CD14-positive monocyte (primary cell): ENCODE measurements around the gene CTSO. TPM values are rescaled to one million over a fixed set of nuclear protein-coding genes. Genes with fewer than 3 reads are reported as not detected.

ENCODE experiments used
- DNase-seq, 3 donors: peaks; one replicate each; pipeline ENCODE4 v3.0.0-alpha.2; 2011 to 2022
- H2AFZ ChIP-seq: 2 replicates; pipeline ENCODE4 v1.6.0; 2012; ENCODE audit warnings: mild to moderate bottlenecking, low read depth, low read length, inconsistent platforms; ENCODE audit not compliant: insufficient read depth, poor library complexity, severe bottlenecking
- H3K27ac ChIP-seq, 2 donors: 1 replicate in 1 of 2; 2 replicates in 1 of 2; pipeline ENCODE4 v1.5.1; 2012 to 2013; ENCODE audit warnings: low read length in 2 of 2, control low read depth in 1 of 2, inconsistent platforms in 1 of 2, low read depth in 1 of 2, mild to moderate bottlenecking in 1 of 2
- H3K27me3 ChIP-seq, 2 donors: one replicate each; pipeline versions ENCODE4 v1.6.0 to v1.6.1; 2011 to 2013; ENCODE audit warnings: low read length in 2 of 2; ENCODE audit not compliant: control insufficient read depth in 2 of 2, insufficient read depth in 2 of 2
- H3K36me3 ChIP-seq, 2 donors: replicated peaks in 1 of 2; 1 replicate in 1 of 2; 2 replicates in 1 of 2; pipeline versions ENCODE4 v1.5.1 to v1.6.1; 2012 to 2013; ENCODE audit warnings: low read length in 2 of 2, control low read depth in 1 of 2, inconsistent platforms in 1 of 2, mild to moderate bottlenecking in 1 of 2; ENCODE audit not compliant: insufficient read depth in 2 of 2, control insufficient read depth in 1 of 2
- H3K4me1 ChIP-seq, 2 donors: 1 replicate in 1 of 2; 2 replicates in 1 of 2; pipeline versions ENCODE4 v1.5.1 to v1.6.1; 2012 to 2013; ENCODE audit warnings: low read length in 2 of 2, control low read depth in 1 of 2, inconsistent platforms in 1 of 2, mild to moderate bottlenecking in 1 of 2, moderate library complexity in 1 of 2; ENCODE audit not compliant: insufficient read depth in 2 of 2, control insufficient read depth in 1 of 2
- H3K4me2 ChIP-seq: replicated peaks from 2 replicates; pipeline ENCODE3; 2012; ENCODE audit warnings: low read length, moderate library complexity, mild to moderate bottlenecking; ENCODE audit not compliant: poor library complexity, severe bottlenecking; ENCODE audit errors: extremely low read depth
- H3K4me3 ChIP-seq, 3 experiments: fragments of 200-600 bp in 1 of 3; sonication (generic) in 1 of 3; replicated peaks in 1 of 3; 1 replicate in 2 of 3; 2 replicates in 1 of 3; pipeline ENCODE4 v1.5.1; 2011 to 2013; ENCODE audit warnings: low read length in 3 of 3, mild to moderate bottlenecking in 3 of 3, control low read depth in 2 of 3, low read depth in 2 of 3, inconsistent platforms in 1 of 3, moderate library complexity in 1 of 3
- H3K79me2 ChIP-seq: 2 replicates; pipeline ENCODE4 v1.6.0; 2012; ENCODE audit warnings: mild to moderate bottlenecking, control low read depth, inconsistent platforms, low read length, moderate library complexity; ENCODE audit not compliant: insufficient read depth
- H3K9ac ChIP-seq: 2 replicates; pipeline ENCODE4 v1.6.0; 2017; ENCODE audit warnings: low read length, mild to moderate bottlenecking; ENCODE audit not compliant: insufficient read depth, poor library complexity, severe bottlenecking
- H3K9me3 ChIP-seq, 2 donors: replicated peaks in 1 of 2; 1 replicate in 1 of 2; 2 replicates in 1 of 2; pipeline versions ENCODE4 v1.5.1 to v1.6.1; 2012 to 2013; ENCODE audit warnings: low read length in 2 of 2, control low read depth in 1 of 2; ENCODE audit not compliant: control insufficient read depth in 1 of 2, insufficient read depth in 1 of 2
- H4K20me1 ChIP-seq: 2 replicates; pipeline ENCODE4 v1.6.0; 2012; ENCODE audit warnings: mild to moderate bottlenecking, low read length, control low read depth, moderate library complexity; ENCODE audit not compliant: insufficient read depth
- H3K27ac Mint-ChIP-seq, 7 donors: one replicate each; pipeline ENCODE4 v1.8.0; 2020; ENCODE audit warnings: mild to moderate bottlenecking in 7 of 7, mixed read lengths in 7 of 7, moderate library complexity in 6 of 7, inconsistent platforms in 2 of 7
- H3K27me3 Mint-ChIP-seq, 3 donors: one replicate each; pipeline ENCODE4 v1.8.0; 2021 to 2022; ENCODE audit warnings: low read depth in 3 of 3, mild to moderate bottlenecking in 3 of 3, mixed read lengths in 3 of 3, moderate library complexity in 3 of 3, inconsistent platforms in 1 of 3
- H3K36me3 Mint-ChIP-seq, 2 donors: one replicate each; pipeline ENCODE4 v1.8.0; 2020; ENCODE audit warnings: mixed read lengths in 2 of 2, inconsistent platforms in 1 of 2, mild to moderate bottlenecking in 1 of 2
- H3K4me1 Mint-ChIP-seq: one replicate; pipeline ENCODE4 v1.8.0; 2020; ENCODE audit warnings: mild to moderate bottlenecking, mixed read lengths
- H3K4me3 Mint-ChIP-seq, 2 donors: one replicate each; pipeline ENCODE4 v1.8.0; 2020; ENCODE audit warnings: mild to moderate bottlenecking in 2 of 2, mixed read lengths in 2 of 2, moderate library complexity in 1 of 2
- H3K9me3 Mint-ChIP-seq, 7 donors: one replicate each; pipeline ENCODE4 v1.8.0; 2020 to 2022; ENCODE audit warnings: mixed read lengths in 7 of 7, mild to moderate bottlenecking in 6 of 7, moderate library complexity in 6 of 7, inconsistent platforms in 2 of 7
- WGBS: methylation state at CpG from one replicate; pipeline ENCODE4 v1.1.5; 2013; ENCODE audit warnings: missing lambda C conversion rate; ENCODE audit not compliant: insufficient coverage; 5-methylcytosine and 5-hydroxymethylcytosine counted together
- intact Hi-C, 2 donors: fragments of 100-400 bp; cut with micrococcal nuclease; formaldehyde crosslinking; loops; one replicate each; pipeline versions ENCODE4 v1.15.0 to v1.15.1; 2023
- polyA plus RNA-seq, 3 donors: library from polyadenylated mRNA; depleted of rRNA in 1 of 3; unstranded in 2 of 3; stranded (reverse) in 1 of 3; fragments of 300-500 nt in 2 of 3; fragments of >200 nt in 1 of 3; fragmentation: Illumina TruSeq in 2 of 3; gene quantifications; 1 replicate in 2 of 3; 2 replicates in 1 of 3; pipeline ENCODE4 v1.2.3, GENCODE V29; 2012 to 2021
- TF ChIP-seq, protein P1 (sequence below): fragments of 200-600 bp; IDR thresholded peaks from one replicate; pipeline ENCODE4 v1.8.0; 2022; ENCODE audit warnings: antibody characterized with exemption, mild to moderate bottlenecking

The CTSO gene
- polyA plus RNA-seq, 3 donors, result 18.6 to 49.1 (median 44.7) TPM

DNA sequence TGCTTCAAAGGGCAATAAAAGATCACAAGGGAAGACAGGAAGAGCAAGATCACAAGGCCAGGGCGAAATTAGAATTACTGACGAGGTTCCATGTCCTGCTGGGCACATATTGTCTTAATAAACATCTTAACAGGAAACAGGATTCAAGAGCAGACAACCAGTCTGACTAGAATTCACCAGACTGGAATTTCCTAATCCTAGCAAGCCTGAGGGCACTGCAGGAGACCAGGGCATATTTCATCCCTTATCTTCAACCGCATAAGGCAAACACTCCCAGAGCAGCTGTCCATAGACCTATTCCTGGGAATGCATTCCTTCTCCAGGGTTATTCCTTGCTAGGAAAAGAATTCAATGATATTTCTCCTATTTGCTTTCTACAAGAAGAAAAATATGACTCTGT, 62.6 kb downstream of the CTSO start:
- Histone ChIP-seq H3K27me3 (no peaks in the 10 kb centered on the region), H3K9me3 (peaks cover 0 to 5% of the 10 kb centered on the region in 2 donors), H4K20me1 (no peaks in the 10 kb centered on the region), H3K4me2 (no peak overlapping the region), H3K36me3 (no peaks in the 10 kb centered on the region), H3K4me3 (no peak overlapping the region), H3K79me2 (no peaks in the 10 kb centered on the region), H3K4me1 (no peaks in the 10 kb centered on the region), H3K9ac (no peak overlapping the region), H2AFZ (no peak overlapping the region), H3K27ac (no peak overlapping the region)
- H3K4me3 Mint-ChIP-seq, result no peak overlapping the region
- H3K9me3 Mint-ChIP-seq, result peaks cover 0 to 10% (median 7%) of the 10 kb centered on the region in 7 donors
- no peak overlapping the region for H3K27ac Mint-ChIP-seq
- TF ChIP-seq, protein P1, sequence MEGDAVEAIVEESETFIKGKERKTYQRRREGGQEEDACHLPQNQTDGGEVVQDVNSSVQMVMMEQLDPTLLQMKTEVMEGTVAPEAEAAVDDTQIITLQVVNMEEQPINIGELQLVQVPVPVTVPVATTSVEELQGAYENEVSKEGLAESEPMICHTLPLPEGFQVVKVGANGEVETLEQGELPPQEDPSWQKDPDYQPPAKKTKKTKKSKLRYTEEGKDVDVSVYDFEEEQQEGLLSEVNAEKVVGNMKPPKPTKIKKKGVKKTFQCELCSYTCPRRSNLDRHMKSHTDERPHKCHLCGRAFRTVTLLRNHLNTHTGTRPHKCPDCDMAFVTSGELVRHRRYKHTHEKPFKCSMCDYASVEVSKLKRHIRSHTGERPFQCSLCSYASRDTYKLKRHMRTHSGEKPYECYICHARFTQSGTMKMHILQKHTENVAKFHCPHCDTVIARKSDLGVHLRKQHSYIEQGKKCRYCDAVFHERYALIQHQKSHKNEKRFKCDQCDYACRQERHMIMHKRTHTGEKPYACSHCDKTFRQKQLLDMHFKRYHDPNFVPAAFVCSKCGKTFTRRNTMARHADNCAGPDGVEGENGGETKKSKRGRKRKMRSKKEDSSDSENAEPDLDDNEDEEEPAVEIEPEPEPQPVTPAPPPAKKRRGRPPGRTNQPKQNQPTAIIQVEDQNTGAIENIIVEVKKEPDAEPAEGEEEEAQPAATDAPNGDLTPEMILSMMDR, result no peak
- WGBS, result 92% methylated on average over 2 of the region's 3 CpGs
- DNase-seq, result no peak
- no peaks in the 10 kb centered on the region for H3K36me3 Mint-ChIP-seq
- H3K27me3 Mint-ChIP-seq, result no peaks in the 10 kb centered on the region
- intact Hi-C loops, result no loop called here
- no peaks in the 10 kb centered on the region for H3K4me1 Mint-ChIP-seq

DNA sequence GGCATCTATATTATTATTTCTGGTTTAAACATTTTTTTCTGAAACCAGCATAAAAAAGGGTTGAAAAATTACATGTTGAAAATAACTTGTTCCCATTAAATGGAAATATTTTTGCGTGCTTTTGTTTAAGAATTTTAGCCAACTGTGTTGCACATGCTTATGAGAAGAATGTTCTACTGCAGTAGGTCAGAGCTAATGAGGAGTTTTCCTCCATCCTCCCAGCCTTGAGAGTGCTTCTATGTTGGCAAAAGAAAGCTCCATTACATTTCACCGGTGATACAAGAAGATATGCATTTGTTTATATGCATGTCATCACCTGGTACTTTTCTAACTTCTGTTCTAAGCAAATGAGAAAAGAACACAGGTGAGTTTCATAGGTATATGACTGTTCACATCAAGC, 63.7 kb downstream of the CTSO start:
- Histone ChIP-seq H2AFZ (no peak overlapping the region), H3K4me2 (no peak overlapping the region), H3K27ac (no peak overlapping the region), H3K4me3 (no peak overlapping the region), H3K36me3 (no peaks in the 10 kb centered on the region), H3K9me3 (peaks cover 0 to 5% of the 10 kb centered on the region in 2 donors), H4K20me1 (no peaks in the 10 kb centered on the region), H3K4me1 (no peaks in the 10 kb centered on the region), H3K79me2 (no peaks in the 10 kb centered on the region), H3K27me3 (no peaks in the 10 kb centered on the region), H3K9ac (no peak overlapping the region)
- Mint-ChIP-seq H3K27me3 (no peaks in the 10 kb centered on the region), H3K4me1 (no peaks in the 10 kb centered on the region), H3K4me3 (no peak overlapping the region), H3K36me3 (no peaks in the 10 kb centered on the region), H3K27ac (no peak overlapping the region), H3K9me3 (peaks cover 0 to 9% (median 5%) of the 10 kb centered on the region in 7 donors)
- TF ChIP-seq, protein P1, result no peak
- DNase-seq, result no peak
- intact Hi-C loops, result no loop called here
- WGBS, result no CpG with 5 or more reads among the region's 2 CpGs
